Measurements from ENCODE around the gene GFOD1. TPM values are rescaled to one million over a fixed set of nuclear protein-coding genes. Genes with fewer than 3 reads are reported as not detected.

The GFOD1 gene
- total RNA-seq, 1 experiment from 2014 or later: 8.6 TPM

- in situ Hi-C loops (cut with HindIII; ENCODE audit: low pct_unique_long_range_greater_than_20kb, low sequenced_read_pairs): no loop called here
- peak; percentile 53 for DNase-seq (ENCODE audit: low read depth, low spot score)
Observed at GRCh38 chr6:13383328-13384163, 103.9 kb downstream of the GFOD1 start.

- in situ Hi-C loops (cut with HindIII; ENCODE audit: low pct_unique_long_range_greater_than_20kb, low sequenced_read_pairs): no loop called here
Observed at GRCh38 chr6:13380761-13381160, 106.6 kb downstream of the GFOD1 start.

DNA sequence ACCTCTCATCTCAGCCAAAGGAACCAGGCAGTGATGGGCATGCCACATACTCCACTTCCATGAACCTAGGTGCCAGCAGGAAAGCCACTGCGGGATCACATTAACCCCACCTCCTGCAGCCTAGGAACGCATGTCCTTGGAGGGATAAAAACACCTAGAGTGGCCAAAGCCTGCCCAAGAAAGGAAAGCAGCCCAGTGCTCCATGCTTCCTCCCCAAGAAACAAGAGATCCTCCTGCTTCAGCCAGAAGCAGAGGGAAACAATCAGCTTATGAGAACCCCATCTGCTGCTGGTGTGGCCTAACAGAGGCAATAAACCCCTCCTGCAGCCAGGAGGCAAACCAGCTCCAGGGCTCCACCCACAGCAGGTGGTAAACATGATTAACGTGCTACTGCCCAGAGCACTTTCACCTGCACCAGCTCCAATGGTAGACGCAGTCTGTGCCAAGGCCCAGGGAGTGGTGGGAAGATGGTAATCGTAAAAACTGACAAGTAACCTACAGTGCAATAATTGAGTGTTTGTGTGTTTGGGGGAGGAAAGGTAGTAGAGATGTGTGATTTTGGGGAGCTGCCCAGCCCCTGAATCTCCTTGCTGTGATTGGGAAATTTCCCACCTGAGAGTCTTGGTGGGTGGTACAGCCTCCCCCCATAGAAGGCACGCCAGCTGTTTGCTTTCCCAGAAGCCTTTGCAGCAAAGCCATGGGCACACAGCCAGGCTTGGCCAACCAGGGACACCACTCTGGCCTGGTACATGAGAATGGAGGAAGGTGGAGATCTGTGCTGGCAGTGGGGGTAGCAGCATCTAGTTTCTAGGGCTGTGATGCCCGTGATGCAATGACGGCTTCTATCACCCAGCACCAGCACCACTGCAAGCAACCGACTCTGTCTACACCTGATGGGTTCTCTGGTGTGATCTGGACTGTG, 108.5 kb downstream of the GFOD1 start:
- in situ Hi-C loops (cut with HindIII; ENCODE audit: low pct_unique_long_range_greater_than_20kb, low sequenced_read_pairs): no loop called here
- no peak for DNase-seq (ENCODE audit: low read depth, low spot score)

More at GRCh38 chr6:13380761-13381160, 106.6 kb downstream of the GFOD1 start:
- no peak for DNase-seq (ENCODE audit: low read depth, low spot score)

GRCh38 chr6:13377054-13377758, 110.2 kb downstream of the GFOD1 start:
- DNase-seq (ENCODE audit: low read depth, low spot score): no peak
- in situ Hi-C loops (cut with HindIII; ENCODE audit: low pct_unique_long_range_greater_than_20kb, low sequenced_read_pairs): no loop called here

DNA sequence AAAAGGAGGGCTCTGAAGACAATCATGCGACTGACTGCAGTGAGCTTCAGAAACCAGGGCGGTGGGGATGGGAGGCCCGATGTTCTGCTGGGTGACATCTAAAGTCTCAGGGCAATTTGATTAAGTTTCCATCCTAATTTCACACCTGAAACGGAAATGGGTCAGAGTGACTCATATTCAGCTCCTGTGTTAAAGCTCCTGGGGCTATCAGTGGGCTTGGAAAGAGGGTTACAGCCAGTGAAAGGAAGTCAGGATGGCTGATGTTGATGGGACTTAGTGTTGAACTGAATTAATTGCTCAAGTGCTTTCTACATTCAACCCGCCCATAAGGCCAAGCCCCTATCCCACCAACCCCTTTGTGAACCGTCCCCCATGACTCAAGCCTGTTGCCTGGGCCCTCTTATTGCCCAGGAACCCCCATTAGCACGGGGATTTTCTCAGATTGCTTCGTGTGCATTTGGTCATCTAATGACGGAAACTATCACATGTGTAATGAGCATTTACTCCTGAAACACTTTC, 112.0 kb downstream of the GFOD1 start:
- DNase-seq (ENCODE audit: low read depth, low spot score): no peak
- in situ Hi-C loops (cut with HindIII; ENCODE audit: low pct_unique_long_range_greater_than_20kb, low sequenced_read_pairs): no loop called here

DNA sequence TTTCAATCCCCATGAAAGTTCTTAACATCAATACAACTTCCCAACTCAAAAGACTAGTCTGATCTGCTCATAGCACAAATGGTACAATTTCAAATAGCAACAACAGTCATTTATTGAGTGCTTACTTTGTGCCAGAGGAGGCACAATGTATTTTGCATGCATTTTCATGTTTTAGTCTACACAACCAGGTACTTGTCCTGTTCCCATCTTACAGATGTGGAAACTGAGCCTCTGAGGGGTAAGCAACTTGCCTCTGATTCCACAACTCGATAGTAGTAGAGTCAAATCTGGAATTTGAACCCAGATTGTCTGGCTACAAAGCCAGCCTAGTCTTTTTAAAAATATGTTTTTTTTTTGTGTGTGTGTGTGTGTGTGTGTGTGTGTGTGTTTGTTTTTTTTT, 113.5 kb downstream of the GFOD1 start:
- DNase-seq (ENCODE audit: low read depth, low spot score): no peak
- in situ Hi-C loops (cut with HindIII; ENCODE audit: low pct_unique_long_range_greater_than_20kb, low sequenced_read_pairs): no loop called here

DNA sequence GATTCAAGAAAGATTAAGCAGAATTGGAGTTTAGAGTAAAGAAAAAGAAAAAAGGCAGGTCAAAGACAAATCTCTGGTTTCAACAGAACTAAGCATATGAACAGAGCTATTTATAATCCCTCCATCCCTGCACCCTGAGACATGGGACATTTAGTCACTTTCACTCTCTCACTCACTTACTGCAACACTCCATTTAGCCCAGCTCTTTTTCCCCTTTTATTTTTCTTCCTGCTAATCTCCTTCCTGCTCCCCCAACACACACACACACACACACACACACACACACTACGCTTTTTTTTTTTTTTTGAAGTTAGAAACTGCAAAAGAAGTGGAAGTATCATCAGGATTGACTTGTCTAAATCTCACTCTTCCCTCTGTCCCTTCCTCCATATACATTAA, 113.9 kb downstream of the GFOD1 start:
- in situ Hi-C loops (cut with HindIII; ENCODE audit: low pct_unique_long_range_greater_than_20kb, low sequenced_read_pairs): no loop called here
- peak; percentile 38 for DNase-seq (ENCODE audit: low read depth, low spot score)

GRCh38 chr6:13372688-13373487, 114.5 kb downstream of the GFOD1 start:
- DNase-seq (ENCODE audit: low read depth, low spot score): no peak
- in situ Hi-C loops (cut with HindIII; ENCODE audit: low pct_unique_long_range_greater_than_20kb, low sequenced_read_pairs): no loop called here

GRCh38 chr6:13372076-13372475, 115.3 kb downstream of the GFOD1 start:
- no peak for DNase-seq (ENCODE audit: low read depth, low spot score)
- in situ Hi-C loops (cut with HindIII; ENCODE audit: low pct_unique_long_range_greater_than_20kb, low sequenced_read_pairs): no loop called here

DNA sequence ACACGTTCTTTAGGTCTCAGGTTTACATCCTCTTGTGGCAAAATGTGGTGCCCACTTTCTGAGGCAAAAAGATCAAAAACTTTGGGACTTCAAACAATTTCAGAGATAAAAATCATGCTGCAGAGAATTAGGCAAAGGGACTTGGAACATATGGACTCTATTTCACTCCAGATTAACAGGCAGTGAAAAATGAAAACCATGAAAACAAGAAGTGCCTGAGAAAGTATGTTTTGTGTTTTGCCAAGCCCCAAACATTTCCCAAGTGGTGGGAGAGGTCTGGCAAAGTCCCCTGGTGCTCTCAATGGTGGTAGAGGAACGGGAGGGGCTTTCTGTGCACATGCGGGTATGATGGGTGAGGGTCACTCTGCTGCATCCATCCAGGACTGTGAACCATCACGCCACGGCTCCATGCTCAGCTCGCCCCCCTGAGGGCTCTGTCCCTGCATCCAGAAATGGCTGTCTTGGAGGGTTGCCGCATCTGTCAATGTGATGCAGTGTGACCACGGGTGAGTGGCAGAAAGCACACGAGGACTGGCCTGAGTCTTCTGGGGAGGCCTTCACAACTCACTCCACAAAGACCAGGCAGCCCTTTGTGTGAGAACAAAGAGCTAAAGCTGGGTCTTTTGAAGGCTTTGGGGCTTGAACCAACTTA, 115.9 kb downstream of the GFOD1 start:
- in situ Hi-C loops (cut with HindIII; ENCODE audit: low pct_unique_long_range_greater_than_20kb, low sequenced_read_pairs): no loop called here
- DNase-seq (ENCODE audit: low read depth, low spot score): no peak

GRCh38 chr6:13370623-13371022, 116.8 kb downstream of the GFOD1 start:
- no peak for DNase-seq (ENCODE audit: low read depth, low spot score)
- in situ Hi-C loops (cut with HindIII; ENCODE audit: low pct_unique_long_range_greater_than_20kb, low sequenced_read_pairs): no loop called here

- in situ Hi-C loops (cut with HindIII; ENCODE audit: low pct_unique_long_range_greater_than_20kb, low sequenced_read_pairs): no loop called here
- peak; percentile 39 for DNase-seq (ENCODE audit: low read depth, low spot score)
Observed at GRCh38 chr6:13369591-13369990, 117.8 kb downstream of the GFOD1 start.

- peak; percentile 30 for DNase-seq (ENCODE audit: low read depth, low spot score)
- in situ Hi-C loops (cut with HindIII; ENCODE audit: low pct_unique_long_range_greater_than_20kb, low sequenced_read_pairs): no loop called here
Observed at GRCh38 chr6:13368731-13369115, 118.7 kb downstream of the GFOD1 start.

GRCh38 chr6:13368079-13368730, 119.2 kb downstream of the GFOD1 start:
- in situ Hi-C loops (cut with HindIII; ENCODE audit: low pct_unique_long_range_greater_than_20kb, low sequenced_read_pairs): no loop called here
- no peak for DNase-seq (ENCODE audit: low read depth, low spot score)

GRCh38 chr6:13367396-13367795, 120.0 kb downstream of the GFOD1 start:
- in situ Hi-C loops (cut with HindIII; ENCODE audit: low pct_unique_long_range_greater_than_20kb, low sequenced_read_pairs): no loop called here
- DNase-seq (ENCODE audit: low read depth, low spot score): no peak

DNA sequence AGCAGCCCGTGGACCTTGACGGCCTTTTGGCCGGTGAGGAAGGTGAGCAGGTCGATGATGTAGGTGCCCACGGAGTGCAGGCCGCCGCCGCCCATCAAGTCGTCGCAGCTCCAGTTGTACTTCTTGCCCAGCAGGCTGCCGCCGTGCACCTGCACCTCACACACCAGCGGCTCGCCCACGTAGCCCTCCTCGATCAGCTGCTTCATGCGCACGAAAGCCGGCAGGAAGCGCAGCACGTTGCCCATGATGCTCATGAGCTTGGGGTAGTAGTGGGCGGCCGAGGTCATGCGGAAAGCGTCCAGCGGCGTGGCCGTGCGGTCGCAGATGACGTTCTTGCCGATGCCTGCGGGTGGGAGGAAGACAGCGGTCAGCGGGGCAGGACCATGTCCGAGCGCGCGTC, 122.1 kb downstream of the GFOD1 start:
- DNase-seq (ENCODE audit: low read depth, low spot score): no peak

More for the DNA sequence above, 122.1 kb downstream of the GFOD1 start:
- in situ Hi-C loops (cut with HindIII; ENCODE audit: low pct_unique_long_range_greater_than_20kb, low sequenced_read_pairs): no loop called here
